NCI-H460 (cell line): ENCODE data around the gene CHI3L1. TPM values are rescaled to one million over a fixed set of nuclear protein-coding genes. Genes with fewer than 3 reads are reported as not detected.

Source experiments
- DNase-seq: peaks from one replicate; pipeline ENCODE4 v3.0.0-alpha.2; 2016; ENCODE audit warnings: low read depth; ENCODE audit errors: extremely low read depth
- total RNA-seq: library from RNA; depleted of rRNA; stranded (reverse); fragments of >200 nt; shearing (Covaris generic); gene quantifications from 2 replicates; pipeline ENCODE4 v1.2.3, GENCODE V29; 2014

Gene CHI3L1
- total RNA-seq, 1 experiment from 2014 or later = not detected

DNA sequence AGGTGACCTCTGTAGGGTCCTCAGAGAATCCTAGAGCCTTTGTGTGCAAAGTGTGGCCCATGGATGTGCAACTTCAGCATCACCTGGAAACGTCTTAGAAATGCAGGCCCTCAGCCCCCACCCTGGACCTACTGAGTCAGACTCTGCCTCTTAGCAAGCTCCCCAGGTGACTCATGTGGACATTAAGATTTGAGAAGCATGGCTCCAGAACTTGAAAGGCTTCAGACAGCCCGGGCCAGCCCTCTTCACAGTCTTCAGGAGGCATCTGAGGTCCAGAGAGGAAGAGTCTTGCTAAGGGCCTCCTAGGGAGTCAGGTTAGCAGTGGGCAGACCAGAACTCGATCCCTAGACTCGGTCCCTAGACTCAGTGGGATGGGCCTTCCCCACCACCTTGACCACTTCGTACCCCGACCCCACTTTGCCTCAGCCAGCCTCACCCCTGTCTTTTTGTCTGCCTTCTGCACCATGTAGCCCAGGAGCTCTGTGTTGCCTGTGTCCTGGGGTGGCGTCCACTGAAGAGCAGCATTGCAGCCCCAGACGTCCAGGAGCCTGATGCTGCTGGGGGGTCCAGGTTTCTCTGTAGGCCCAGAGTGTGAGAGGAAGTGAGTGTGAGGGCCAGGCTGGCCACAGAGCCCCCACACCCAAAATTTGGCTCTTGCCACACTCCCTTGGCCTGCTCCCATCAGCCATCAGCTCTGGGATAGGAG is 15.7 kb downstream of the CHI3L1 start:
- no peak for DNase-seq

GRCh38 chr1:203169770-203170520 is 16.6 kb downstream of the CHI3L1 start:
- DNase-seq = no peak

GRCh38 chr1:203168991-203169390 is 17.5 kb downstream of the CHI3L1 start:
- DNase-seq = no peak

DNA sequence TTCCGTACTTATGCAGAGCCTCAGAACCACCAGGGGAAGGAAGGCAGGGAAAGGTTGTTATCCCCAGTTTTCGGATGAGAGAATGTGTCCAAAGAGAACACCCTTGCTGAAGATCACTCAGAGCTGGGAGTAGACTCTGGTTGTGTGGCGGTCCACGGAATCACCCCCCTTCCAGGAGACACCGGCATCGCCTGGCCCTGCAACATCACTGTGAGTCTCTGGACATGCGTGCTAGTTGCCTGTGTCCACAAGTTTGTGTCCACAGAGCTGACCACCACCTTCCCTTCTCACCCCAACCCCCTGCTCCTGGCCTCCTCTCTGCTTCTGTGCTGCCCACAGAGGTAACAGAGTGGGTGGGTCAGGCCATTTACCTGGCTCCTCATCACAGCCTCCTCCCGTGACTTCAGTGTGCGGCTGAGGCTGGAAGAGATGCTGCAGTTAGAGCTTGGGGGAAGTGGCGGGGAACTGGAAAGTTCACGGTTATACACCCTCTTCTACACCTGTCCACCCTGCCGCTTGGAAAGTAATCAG is 18.2 kb downstream of the CHI3L1 start:
- DNase-seq = no peak

- no peak for DNase-seq
Measured at GRCh38 chr1:203167913-203168200, 18.6 kb downstream of the CHI3L1 start.

DNA sequence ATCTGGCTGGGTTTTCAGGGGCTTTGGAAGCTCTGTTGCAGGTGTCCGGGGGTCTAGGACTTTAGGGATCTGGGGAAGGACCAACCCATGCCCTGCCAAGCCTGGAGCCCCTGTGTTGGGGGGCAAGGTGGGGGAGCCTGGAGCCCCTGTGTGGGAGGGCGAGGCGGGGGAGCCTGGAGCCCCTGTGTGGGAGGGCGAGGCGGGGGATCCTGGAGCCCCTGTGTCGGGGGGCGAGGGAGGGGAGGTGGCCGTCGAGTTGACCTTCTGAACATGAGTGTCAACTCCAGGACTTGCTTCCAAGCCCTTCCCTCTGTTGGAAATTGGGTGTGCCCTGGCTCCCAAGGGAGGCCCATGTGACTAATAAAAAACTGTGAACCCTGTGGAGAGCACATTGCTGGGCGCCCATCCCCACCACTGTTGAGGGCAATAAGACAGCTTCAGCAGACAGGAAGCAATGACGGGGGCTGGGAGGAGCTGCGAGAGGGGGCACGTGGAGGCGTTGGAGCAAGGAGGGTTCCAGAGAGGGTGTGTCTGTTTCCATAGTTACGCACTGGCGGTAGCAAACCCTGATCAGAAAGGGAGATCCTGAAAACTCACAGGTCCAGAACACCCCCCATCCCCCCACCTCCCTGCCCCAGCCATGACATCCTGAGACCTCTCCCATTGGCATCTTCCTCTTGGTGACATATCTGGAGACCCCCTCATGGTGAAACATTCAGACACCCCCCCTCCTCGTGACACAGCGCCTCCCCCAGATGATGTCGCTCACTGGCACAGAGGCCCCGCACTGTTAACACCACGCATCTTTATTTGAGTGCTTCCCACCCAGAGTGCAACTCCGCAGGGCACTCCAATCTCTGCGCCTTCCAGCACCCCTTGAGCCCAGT is 19.2 kb downstream of the CHI3L1 start:
- no peak for DNase-seq

GRCh38 chr1:203166192-203166940 is 20.1 kb downstream of the CHI3L1 start:
- DNase-seq = no peak

- no peak for DNase-seq
Measured at GRCh38 chr1:203165800-203166161, 20.7 kb downstream of the CHI3L1 start.

- no peak for DNase-seq
Measured at GRCh38 chr1:203165101-203165799, 21.3 kb downstream of the CHI3L1 start.

- no peak for DNase-seq
Measured at GRCh38 chr1:203163891-203164635, 22.4 kb downstream of the CHI3L1 start.

- no peak for DNase-seq
Measured at GRCh38 chr1:203162403-203162802, 24.1 kb downstream of the CHI3L1 start.

DNA sequence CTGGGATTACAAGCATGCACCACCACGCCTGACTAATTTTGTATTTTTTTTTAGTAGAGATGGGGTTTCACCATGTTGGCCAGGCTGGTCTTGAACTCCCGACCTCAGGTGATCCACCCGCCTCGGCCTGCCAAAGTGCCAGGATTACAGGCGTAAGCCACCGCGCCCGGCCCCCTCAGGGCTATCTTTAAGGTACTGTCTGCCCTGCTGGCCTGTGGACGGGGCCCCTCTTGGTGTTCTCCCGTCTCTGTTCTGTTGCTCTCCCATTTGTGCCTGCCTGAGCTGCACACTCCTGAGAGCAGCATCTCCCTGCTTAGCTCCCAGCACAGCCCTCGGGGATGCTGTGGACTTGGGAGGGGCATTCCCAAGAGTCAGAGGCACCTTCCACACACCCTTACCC is 24.8 kb downstream of the CHI3L1 start:
- no peak for DNase-seq

GRCh38 chr1:203161175-203161574 is 25.3 kb downstream of the CHI3L1 start:
- no peak for DNase-seq

- DNase-seq = no peak
Measured at GRCh38 chr1:203159844-203160243, 26.7 kb downstream of the CHI3L1 start.

GRCh38 chr1:203158960-203159665 is 27.4 kb downstream of the CHI3L1 start:
- no peak for DNase-seq

- DNase-seq = no peak
Measured at GRCh38 chr1:203158423-203158822, 28.1 kb downstream of the CHI3L1 start.

DNA sequence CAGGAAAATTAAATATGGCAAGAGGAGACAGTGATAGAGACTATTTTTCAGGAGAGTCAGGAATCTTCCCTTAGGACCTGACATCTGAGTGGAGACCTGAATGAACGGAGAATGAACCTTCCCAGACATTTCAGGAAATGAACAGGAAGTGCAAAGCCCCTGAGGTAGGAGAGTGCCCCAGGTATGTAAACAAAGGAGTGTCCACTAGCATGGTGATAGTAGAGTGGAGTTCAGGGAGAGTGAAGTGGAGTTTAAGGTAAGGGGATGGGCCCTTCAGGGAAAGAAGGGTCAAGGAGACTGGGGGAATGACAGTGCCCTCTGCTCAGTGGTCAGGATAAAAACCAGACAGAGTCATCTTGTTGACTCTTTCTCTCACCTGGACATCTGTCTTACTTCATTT is 30.2 kb downstream of the CHI3L1 start:
- no peak for DNase-seq

DNA sequence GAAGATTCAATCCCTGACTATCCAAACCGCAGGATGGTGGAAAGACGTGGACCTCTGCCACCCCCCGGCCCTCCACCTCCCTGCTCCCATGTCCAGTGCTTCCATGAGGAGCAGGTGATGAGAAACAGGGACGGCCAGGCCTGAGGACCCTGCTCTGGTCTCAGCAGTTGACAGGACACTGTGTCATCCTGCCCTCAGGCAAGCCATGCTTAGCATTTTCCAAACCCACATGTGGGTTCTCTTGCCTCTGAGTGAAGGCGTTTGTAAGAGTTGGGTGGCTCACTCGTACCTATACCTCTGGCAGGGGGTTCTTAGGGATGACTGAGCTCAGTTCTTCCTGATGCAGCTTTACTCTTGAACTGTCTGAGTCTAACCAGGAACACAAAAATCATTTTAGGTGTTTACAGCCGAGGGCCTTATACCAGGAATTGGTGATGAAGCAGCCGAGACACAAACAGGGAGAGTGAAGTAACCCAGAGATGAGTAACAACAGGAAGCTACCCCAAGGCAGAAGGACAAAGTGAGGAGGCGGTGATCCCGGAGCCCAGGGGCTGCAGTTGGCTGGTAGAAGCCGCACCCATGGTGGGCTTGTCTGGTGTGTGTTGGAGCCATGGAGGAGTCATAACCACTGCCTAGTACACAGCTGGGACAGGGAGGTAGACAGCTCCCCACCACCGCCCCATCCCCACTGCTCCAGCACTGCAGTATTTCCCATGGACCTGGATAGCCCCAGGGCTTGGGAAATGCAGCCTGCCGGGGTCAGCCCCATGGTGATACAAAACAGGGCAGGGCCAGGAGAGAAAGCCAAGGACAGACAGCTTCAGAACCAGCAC is 32.3 kb downstream of the CHI3L1 start:
- DNase-seq = no peak
